Spleen (tissue), 7 donors: ENCODE results near the gene MCRIP1.

Experiments used
- POLR2A ChIP-seq, 3 donors: fragments of 450-650 bp; IDR thresholded peaks; one replicate each; pipeline ENCODE4 v1.5.1; 2017; ENCODE audit warnings: antibody characterized with exemption in 3 of 3, mild to moderate bottlenecking in 1 of 3
- POLR2AphosphoS5 ChIP-seq, 3 donors: sonication (generic); formaldehyde crosslinking; IDR thresholded peaks; one replicate each; pipeline ENCODE4 v1.5.1; 2017; ENCODE audit warnings: antibody characterized with exemption in 3 of 3
- TF ChIP-seq, protein P1 (sequence below), 11 experiments: fragments of 200-600 bp in 7 of 11; fragments of 450-650 bp in 4 of 11; sonication (generic) in 4 of 11; IDR thresholded peaks in 8 of 11; conservative IDR thresholded peaks in 3 of 11; 1 replicate in 7 of 11; 2 replicates in 4 of 11; pipeline versions ENCODE4 v1.4.0 to v1.8.0; 2016 to 2021; ENCODE audit warnings: antibody characterized with exemption in 11 of 11, inconsistent platforms in 4 of 11, mild to moderate bottlenecking in 1 of 11
- donor health status: DM: no; HTN: no; CAD: no; lungs with moderate emphysema.
- donor health status: DM: no; HTN: no; CAD: no.
- donor health status: DM: no; HTN: no; CAD: no.

DNA sequence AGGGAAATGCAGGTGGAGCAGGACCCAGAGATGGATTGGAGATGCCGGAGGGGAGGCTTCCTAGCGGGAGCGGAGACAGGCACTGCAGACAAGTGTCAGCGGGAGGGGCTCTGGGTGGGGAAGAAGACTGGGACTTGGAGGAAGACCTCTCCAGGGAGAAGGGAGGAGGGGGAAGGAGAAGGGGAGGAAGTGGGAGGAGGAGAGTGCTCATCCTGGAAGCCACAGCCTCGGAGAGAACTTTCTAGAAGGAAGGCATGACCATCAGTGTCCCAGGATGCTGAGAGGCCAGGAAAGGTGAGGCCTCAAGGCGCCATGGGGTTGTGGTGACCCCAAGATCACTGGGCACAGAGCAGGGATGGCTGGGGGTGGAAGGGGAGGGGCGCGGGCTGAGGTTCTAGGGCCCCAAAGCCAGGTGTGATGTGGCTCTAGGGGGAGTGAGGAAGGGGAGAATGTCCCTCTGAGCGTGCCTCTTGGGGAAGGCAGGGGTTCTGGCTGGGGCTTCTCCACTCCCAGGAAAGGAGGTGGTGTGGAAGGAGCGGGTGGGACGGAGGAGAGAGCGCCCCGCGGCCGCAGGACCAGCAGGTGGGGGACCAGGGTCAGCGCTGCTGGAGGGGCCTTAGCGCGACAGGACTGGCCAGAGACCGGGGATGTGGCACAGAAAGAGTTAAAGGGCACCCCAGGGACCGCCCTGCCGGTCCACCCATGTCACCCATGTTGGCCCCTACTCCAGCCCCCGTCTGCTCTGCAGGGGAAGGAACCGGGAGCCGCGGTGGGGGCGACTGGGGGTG is 30.0 kb downstream of the MCRIP1 start:
- TF ChIP-seq POLR2A (IDR thresholded peaks at IDR 0.05): no peak
- TF ChIP-seq, protein P1, sequence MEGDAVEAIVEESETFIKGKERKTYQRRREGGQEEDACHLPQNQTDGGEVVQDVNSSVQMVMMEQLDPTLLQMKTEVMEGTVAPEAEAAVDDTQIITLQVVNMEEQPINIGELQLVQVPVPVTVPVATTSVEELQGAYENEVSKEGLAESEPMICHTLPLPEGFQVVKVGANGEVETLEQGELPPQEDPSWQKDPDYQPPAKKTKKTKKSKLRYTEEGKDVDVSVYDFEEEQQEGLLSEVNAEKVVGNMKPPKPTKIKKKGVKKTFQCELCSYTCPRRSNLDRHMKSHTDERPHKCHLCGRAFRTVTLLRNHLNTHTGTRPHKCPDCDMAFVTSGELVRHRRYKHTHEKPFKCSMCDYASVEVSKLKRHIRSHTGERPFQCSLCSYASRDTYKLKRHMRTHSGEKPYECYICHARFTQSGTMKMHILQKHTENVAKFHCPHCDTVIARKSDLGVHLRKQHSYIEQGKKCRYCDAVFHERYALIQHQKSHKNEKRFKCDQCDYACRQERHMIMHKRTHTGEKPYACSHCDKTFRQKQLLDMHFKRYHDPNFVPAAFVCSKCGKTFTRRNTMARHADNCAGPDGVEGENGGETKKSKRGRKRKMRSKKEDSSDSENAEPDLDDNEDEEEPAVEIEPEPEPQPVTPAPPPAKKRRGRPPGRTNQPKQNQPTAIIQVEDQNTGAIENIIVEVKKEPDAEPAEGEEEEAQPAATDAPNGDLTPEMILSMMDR (IDR thresholded peaks at IDR 0.05 in 8 of 11, conservative IDR thresholded peaks at IDR 0.05 in 3 of 11): no peak
- TF ChIP-seq POLR2AphosphoS5 (IDR thresholded peaks at IDR 0.05): no peak
